OCI-LY7 (cell line): ENCODE results near the gene GLB1L3.

Experiments
- CTCF ChIP-seq: fragments of 200-600 bp; sonication (generic); conservative IDR thresholded peaks from 2 replicates; pipeline ENCODE4 v1.5.1; 2014; ENCODE audit warnings: mild to moderate bottlenecking, antibody characterized with exemption, low read length, moderate library complexity, mixed read lengths
- EZH2phosphoT487 ChIP-seq: fragments of 200-600 bp; sonication (generic); IDR thresholded peaks from 2 replicates; pipeline ENCODE4 v1.6.1; 2018; ENCODE audit warnings: low read depth, borderline replicate concordance, mild to moderate bottlenecking, mixed run types, antibody characterized with exemption, low read length, moderate library complexity, mixed read lengths

GRCh38 chr11:134275534-134276395, at the start of gene GLB1L3:
- TF ChIP-seq CTCF: no peak
- TF ChIP-seq EZH2phosphoT487: no peak
